ENCODE results near the gene CCDC57.
"Not testable (repeated sequence)": the region's sequence is repeated elsewhere in the genome, so short reads cannot be mapped to it uniquely, and the experiment has no call there.

Gene CCDC57

DNA sequence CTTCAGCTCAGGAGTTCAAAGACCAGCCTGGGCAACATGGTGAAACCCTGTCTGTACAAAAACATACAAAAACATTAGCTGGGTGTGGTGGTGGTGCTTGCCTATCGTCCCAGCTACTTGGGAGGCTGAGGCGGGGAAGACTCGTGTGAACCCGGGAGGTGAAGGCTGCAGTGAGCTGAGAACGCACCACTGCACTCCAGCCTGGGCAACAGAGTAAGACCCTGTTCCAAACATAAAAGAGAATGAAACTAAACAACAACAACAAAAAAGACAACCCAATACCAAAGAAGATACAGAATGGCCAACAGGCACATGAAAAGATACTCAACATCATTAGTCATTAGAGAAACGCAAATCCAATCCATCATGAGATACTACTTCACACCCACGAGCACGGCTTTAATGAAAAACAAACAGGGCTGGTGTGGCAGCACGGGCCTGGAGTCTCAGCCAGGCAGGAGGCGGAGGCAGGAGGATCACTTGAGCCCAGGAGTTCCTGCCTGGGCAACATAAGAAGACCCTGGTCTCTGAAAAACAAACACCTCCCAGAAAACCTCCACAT lies 8.8 kb upstream of the CCDC57 start:
- no peak for DNase-seq

- no peak for DNase-seq
Observed at GRCh38 chr17:82219753-82220709, 7.4 kb upstream of the CCDC57 start.

GRCh38 chr17:82219083-82219482 lies 6.4 kb upstream of the CCDC57 start:
- no peak for DNase-seq

DNA sequence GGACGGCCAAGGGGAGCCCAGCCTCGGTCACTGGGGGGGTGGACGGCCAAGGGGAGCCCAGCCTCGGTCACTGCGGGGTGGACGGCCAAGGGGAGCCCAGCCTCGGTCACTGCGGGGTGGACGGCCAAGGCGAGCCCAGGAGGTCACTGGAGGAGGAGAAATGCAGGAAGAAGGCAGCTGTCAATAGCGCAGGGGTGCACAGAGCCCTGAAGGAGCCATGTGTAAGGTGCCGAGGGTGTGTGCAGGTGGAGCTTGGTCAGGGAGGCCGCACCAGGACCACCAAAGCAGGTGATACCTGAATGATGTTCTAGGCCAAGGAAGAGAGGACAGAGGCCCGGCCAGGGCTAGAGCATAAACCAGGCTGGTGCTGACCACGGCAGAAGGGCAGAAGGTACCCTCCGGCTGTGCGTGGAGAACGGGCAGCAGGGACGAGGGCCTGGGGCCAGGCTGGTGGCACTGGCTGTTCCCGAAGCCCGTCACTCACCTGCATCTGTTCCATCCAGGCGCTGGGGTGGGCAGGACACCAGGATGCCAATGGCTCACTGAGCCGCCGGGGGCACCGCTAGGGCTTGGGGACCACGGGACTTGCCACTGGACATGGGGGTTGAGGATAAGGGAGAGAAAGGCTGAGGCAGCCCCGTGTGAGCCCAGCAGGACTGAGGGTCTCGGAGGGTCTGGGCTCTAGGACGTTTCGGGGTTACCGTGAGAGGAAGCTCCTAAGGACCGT lies 5.9 kb upstream of the CCDC57 start:
- DNase-seq = no peak

GRCh38 chr17:82217530-82218204 lies 5.0 kb upstream of the CCDC57 start:
- DNase-seq = no peak

- no peak for DNase-seq
Observed at GRCh38 chr17:82217120-82217529, 4.5 kb upstream of the CCDC57 start.

- DNase-seq = peak; percentile 50
Observed at GRCh38 chr17:82216301-82217119, 3.9 kb upstream of the CCDC57 start.

- DNase-seq = no peak
Observed at GRCh38 chr17:82215972-82216300, 3.3 kb upstream of the CCDC57 start.

DNA sequence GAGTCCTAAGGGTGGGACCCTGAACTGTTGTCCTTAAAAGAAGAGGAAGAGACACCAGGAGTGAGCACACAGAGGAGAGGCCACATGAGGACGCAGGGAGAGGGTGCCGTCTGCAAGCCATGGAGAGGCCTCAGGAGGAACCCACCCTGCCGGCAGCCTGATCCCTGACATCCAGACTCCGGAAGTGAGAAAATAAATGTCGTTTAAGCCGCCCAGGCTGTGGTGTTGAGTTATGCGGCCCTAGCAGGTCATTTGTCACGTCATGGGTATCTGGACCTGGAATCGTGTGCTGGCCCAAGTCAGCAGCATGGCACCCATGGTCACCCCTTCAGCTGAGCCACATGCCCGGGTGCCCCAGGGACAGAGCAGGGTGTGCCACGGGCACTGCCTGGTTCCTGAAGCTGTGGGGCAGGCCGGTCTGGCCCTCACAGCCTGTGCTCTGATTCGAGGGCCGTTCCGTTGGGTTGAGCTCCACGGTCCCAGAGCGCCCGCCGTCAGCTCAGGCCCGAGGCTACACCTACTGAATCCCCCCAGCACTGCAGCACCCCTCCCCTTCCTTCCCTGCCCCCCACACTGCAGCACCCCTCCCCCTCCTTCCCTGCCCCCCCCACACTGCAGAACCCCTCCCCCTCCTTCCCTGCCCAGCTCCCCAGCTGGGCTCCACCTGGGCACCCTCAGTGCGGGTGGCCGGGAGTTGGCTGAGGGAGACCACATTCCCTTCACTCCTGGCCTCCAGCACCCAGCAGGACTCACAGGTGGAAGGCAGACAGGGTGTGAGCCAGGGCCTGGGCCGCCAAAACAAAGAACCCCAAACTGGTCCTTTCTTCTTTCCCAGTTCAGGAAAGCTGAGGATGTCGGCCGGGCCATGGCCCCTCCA lies 2.7 kb upstream of the CCDC57 start:
- DNase-seq = no peak

- DNase-seq = no peak
Observed at GRCh38 chr17:82214012-82214628, 1.5 kb upstream of the CCDC57 start.

- peak; percentile 64 for DNase-seq
Observed at GRCh38 chr17:82213251-82214011, 789 bp upstream of the CCDC57 start.

DNA sequence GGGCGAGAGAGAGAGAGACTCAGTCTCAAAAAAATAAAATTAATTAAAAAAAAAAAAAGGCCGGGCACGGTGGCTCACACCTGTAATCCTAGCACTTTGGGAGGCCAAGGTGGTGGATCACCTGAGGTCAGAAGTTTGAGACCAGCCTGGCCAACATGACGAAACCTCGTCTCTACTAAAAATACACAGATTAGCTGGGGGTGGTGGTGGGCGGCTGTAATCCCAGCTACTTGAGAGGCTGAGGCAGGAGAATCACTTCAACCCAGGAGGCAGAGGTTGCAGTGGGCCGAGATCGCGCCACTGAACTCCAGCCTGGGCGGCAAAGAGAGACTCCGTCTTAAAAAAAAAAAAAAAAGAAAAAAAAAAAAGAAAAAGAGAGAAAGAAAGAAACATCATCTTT lies 2.0 kb downstream of the CCDC57 start:
- DNase-seq = not testable (repeated sequence)

DNA sequence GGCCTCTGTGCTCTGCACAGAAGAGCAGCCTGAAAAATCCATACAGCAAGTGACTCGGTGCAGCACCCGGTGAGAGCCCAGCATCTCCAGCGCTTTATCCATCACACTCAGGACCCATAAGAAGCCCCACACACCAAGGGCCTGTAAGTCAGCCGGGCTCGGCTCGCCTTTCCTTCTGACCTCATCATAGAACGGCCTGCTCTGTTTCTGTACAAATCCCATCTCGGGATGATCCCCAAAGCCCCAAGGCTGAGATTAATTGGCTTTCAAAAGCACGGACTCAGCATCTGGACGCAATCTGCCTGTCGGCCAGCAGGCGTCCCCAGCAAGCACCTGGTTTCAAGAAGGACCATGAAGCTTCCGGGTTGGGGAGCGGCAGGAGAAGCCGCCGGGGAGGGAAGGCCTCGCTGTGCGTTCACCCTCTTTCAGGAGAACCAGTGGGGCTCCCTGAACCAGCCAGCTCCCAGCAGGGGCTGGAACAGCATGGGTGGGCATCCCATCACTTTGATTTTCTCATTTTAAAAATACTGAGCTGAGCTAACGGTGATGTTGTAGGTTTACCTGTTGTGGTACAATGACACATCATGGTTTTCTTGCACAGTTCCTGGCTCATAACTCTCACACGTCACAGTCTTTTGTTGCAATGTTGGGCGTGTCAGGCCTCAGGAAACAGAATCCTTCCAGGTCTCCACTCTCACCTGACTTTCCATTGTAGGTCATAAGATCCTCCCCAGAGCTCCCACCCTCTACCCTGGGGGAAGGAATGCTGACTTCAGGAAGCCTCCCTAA lies 6.7 kb downstream of the CCDC57 start:
- peak; percentile 82 for DNase-seq

DNA sequence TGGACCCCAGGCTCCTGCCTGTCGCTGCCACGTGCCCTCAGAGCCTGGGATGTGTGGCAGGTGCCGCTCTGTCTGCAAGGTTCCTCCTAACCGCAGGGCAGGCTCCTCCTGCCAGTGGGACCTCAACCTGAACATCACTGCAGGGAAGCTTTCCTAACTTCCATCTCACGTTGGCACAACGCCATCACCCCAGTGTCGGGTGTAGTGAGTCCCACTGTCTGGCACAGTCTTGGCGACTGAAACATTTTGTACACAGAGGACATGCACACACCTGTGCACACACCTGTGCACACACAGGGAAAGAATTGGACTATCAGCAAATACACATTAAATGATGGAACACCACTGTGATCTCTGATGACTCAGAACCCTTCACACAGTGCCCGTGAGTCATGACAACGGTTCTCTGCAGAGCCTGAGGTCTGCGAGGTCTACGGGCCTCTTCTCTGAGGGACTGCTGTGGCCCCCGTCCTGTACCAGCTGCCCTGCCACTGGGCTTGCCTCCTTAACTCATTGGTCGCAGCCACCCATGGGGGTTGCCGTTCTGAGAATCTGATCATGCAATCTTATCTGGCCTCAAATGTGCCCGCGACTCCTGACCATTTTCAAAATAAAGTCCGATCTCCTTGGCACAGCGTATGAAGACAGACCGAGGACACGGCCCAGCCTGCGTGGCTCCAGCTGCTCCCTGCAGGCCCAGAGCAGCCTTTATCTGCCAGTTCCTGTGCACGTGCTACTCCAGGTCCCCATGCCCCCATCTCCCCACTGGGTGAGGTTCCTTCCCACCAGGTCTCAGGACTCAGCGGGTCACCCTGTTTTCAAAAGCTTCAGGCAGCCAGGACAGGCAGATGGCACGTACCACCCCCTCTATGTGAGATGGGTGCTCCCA lies 7.6 kb downstream of the CCDC57 start:
- DNase-seq = peak; percentile 38

DNA sequence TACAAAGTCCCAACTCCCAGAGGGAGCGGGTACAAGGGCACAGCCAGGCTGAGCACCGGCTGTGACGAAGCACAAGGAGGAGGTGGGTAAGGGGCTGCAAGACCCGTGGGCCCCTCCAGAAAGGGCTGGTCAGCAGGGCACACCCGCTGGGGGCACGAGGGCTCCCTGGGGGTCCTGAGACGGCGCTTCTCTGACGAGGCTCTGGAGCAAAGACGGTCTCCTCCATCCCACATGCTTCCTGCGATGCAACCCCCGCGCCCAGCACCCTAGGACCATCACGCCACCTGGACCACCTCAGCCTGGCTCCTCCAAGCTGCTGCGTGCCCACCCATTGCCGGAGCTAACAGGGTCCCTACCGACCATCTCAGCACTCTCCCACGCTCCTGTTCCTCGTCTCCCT lies 8.7 kb downstream of the CCDC57 start:
- DNase-seq = no peak

DNA sequence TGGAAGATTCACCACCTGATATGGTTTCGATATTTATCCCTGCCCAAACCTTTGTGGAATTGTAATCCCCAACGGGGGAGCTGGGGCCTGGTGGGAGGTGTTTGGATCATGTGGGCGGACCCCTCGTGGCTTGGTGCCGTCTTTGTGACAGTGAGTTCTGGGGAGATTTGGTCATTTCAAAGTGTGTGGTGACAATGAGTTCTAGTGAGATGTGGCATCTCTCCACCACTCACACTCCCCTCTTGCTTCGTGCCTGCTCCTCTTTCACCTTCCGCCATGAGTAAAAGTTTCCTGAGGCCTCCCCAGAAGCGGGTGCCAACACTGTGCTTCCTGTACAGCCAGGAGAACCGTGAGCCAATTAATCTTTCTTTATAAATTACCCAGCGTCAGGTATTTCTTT lies 9.7 kb downstream of the CCDC57 start:
- DNase-seq = no peak

GRCh38 chr17:82201498-82201910 lies 11.1 kb downstream of the CCDC57 start:
- no peak for DNase-seq
